NCI-H526 treated with DMSO at 0.1 percent for 48 hours (cell line): ENCODE data around the gene SORCS2.
"Not testable (repeated sequence)": the region's sequence is repeated elsewhere in the genome, so short reads cannot be mapped to it uniquely, and the experiment has no call there.

Experiments used
- DNase-seq: peaks from one replicate; lab custom pipeline; 2025; lab: John Stamatoyannopoulos, UW

The SORCS2 gene

DNA sequence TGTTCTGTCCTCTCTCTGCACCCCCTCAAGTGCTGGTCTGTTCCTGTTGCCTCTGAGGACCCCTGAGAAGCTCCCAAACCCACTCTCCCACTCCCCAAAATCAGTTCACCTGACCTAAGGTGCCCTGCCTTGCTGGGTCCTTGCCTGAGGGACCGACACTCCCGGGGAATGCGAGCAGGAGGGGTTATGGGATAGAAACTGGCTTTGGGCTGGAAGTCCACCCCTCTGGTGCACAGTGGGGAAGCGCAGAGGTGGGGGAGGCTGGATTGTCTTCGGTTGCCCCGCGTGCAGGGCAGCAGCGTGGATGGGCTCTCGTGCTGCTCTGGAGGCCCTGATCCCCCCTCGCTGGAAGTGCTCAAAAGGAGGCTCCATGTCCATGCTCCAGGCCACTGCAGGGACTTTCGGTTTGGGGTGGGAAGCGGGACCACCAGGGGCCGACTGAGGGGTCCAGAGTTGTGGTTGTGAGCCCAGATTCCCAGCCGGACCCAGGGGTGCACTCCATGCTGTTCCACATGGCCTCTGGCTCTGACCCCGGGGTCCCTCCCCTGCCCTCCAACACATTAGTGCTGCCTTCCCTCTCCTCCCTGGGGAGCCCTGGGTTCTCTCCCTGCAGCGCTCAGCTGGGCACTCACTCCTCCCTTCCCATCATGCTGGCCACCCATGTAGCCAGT lies 7.6 kb downstream of the SORCS2 start:
- no peak for DNase-seq

DNA sequence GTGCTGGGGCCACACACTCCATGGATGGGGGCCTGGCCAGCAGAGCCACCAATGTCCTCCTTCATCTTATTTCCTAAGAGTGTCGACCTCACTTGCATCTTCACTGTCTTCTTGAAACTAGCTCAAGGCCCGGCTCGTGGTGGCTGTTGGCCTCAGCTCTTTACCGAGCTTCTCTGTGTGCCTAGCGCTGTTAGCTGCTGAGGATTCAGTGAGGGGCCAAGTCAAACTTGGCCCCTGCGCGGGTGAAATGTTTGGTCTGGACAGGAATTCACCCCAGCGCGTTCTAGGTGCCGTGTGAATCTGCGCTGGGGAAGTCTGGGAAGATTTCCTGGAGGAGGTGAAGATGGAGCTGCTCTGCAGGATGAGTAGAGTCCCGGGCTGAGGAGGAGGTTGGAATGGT lies 8.5 kb downstream of the SORCS2 start:
- no peak for DNase-seq

DNA sequence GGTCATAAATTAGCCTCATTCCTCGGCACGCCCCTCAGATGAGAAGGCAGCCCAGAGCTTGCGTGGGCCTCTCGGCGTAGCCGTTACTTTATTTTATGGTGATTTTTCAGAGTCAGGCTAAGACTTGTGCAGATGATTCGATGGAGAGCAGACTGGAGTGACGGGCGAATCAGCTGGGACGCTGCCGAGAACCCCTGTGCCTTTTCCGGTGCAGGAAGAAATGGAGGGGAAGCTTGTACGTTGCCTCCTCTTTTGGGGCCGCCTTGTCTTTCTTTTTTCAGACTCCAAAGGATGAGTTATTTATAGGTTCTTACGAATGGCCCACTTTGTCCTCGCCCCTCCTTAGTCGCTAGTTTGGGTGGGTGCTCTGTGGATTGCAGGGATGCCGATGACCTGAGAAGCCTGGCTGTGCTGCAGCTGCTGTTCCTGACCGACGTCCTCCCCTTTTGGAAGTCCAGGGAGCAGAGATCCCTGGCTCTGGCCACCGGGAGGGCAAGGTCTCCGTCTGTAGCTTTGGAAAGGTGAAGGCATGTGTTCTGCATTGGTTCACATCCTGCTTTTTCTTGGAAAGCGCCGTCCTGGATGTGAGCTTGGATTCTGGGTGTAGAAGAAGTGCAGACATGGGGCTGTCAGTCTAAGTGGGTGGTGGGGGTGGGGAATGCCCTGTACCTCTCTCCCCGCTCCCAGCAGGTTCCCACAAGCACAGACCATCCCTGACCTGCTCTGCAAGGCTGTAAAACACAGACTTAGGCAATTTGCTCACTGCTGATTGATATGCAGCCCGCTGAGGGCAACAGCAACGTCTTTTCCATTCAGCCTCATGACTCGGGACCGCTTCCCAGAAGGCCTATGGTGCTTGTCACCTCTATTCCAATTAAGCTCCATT lies 9.3 kb downstream of the SORCS2 start:
- no peak for DNase-seq

DNA sequence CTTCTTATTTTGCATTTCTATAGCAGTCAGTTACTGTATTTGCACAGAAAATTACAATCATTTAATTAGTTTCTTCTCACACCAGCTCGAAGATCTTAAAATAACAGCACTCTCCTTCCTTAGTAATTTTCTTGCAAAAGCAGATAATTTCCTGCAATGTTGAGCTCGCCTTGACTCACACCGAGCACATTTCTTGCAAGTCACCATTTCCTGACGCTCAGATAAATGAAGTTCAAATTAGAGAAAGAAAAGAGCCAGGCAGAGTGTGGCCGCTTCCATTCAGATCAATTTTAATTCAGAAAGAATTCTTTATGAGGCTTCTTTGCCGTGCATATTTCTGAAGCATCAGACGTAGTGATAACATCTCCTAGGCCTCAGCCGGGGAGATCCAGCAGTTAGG lies 10.1 kb downstream of the SORCS2 start:
- no peak for DNase-seq

DNA sequence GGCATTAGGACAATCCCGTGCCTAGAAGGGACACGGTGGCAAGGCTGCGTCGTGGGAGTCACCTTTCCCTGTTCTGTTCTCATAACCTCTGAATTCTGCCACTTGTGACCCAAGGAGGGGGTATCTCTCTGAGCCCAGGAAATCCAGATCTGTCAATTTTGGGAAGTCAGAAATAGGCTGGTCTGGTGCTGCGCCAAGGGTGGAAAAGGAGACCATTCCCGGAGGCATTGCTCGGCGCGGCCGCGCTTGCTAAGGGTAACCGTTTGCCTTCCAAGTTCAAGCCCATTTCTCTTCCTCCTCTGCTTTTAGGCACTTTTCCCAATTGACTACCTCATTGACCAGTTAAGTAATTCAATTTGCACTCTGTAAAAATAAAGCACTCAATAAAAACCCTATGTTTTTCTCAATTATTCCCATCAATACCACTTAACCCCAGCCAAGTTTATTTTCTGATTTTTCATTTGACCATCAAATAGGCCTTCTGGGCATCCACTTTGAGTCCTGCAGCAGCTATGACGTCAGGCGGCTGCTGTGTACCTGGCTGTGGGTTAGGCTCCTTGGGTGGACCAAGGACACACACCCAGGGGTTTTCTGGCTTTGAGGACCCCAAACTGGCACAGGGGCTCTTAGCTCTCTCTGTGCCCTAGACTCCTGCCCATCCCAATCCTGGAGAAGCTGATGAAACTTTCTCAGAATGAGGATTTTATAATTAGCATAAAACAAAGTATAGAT lies 12.5 kb downstream of the SORCS2 start:
- DNase-seq: no peak

DNA sequence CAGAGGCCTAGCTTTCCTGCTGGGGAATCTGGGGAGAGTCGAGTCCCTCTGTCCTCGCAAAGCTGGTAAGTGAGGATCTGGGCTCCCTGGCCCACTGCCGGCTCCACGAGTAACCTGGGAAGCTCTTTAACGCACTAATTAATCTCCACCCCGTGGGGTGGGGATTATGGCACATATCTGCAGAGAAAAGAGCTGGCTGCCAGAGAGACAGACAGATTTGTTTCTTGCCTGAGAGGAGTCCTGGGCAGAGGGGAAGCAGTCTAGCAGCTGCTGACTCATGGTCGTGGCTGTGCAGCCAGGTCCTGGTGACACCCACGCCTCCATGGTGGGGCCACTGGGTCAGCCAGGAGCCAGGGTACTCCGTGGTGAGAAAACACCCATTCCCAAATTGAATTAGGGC lies 14.0 kb downstream of the SORCS2 start:
- no peak for DNase-seq

DNA sequence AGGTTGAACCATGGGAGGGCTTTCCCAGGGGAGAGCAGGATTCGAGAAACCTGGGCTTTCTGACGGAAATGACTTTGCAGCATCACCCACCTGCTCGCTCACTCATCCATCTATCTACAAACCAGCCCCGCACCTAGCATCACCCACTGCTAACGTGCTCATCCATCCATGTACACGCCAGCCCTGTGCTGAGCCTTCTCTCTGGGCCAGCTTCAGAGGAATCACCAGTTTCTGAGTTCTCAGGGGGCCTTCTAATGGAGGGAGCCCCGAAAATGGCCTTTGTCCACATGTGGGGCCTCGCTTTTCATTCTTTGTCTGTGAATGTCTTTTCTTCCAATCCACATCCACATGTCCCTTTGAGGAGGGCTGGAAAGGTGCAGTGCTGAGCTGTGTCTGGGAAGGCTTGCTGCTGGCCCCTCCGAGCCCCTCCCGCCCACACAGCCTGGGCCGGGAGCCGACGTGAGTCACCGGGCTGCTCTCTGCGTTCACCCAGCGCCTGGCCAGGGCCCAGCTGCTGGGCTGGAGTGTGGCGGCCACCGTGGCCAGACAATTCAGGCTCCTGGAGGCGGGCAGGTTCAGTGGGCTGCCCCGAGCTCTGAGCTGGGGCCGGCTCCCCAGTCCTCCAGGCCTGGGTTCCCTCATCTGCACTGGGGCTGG lies 14.7 kb downstream of the SORCS2 start:
- DNase-seq: no peak

DNA sequence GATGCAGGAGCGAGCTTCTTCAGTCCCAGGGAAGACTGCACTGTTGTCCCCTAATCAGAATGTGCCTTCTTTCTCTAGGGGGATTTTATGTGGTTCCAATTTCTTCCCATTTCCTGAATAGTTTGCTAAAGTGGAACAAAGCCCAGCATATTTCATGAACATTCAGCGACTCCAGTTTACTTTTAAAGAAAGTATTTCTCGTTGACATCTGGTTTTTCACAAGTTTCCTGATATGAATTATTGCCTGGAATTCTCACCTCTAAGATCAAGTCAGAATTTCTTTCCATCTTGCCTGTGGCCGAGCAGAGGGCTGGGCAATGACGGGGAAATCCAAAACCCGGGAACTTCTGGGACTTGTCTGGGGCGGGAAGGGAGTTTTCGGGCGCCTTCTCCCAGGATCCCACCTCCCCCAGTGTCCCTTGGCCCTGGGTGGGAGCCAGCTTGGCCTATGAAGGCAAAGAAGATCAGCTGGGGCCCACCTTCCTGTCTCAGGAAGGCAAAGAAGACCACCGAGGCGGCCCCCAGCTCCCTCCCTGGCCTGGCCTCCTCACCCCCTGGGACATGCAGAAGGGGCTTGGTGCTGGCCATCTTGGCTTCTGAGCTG lies 15.4 kb downstream of the SORCS2 start:
- no peak for DNase-seq

DNA sequence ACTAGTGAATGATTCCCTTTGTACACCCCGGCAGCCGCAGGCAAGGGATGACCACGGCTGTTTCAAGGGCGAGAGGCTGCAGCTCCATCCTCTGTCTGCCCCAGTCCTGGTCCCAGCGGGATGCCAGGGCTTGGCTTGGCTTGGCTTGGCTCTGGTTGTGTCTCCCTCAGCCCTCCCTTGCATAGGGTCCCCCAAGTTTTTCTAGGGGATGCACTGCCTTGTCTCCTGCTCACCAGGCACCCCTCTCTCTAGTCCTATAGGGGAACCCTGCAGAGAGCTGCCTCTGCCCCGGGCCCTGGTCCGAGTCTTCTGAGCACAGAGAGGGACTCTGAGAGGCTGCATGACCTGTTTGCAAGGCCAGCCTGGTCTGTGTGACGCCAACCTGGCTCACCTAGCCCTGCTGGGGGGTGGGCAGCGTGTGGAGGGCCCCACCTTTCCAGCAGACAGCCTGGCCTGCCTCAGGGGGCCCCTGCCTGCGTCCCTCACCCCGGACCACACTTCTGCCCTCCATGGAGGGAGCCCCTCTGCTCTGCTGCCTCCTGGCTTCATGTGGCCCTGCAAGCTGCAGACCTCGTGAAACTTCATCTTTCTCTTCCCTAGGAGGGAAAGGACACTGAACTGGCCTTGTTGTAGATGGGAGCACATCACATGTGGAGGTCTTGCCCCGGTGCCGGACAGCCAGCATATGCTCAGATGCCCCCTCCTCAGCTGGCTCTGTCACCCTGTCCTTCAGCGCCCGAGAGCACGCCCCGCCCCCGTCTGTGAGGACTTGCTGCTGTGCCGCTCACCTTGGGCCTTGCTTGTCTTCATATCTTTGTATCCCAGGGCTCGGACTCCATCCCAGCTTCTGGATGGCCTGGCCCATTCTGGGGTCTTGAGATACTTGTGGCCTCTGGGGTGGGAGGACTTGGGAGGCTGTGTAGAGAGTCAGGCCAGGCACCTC lies 16.4 kb downstream of the SORCS2 start:
- no peak for DNase-seq

DNA sequence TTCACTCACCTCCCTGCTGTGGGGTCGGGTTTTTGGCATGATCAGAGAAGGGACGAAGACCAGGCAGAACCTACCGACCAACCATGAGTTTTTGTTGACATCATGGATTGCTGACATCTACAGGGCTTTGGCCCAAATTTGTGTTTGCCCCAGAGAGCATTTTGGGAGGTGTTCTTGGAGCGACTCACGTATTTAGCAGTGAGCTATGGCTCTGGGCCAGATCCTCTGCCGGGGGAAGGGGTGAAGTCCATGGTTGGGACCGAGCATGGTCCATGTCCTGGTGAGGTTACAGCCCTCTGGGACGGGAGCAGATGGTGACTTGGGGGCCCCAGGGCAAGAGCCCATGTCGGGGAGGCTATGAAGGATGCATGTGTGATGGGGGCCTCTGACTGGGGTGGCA lies 17.4 kb downstream of the SORCS2 start:
- DNase-seq: no peak

DNA sequence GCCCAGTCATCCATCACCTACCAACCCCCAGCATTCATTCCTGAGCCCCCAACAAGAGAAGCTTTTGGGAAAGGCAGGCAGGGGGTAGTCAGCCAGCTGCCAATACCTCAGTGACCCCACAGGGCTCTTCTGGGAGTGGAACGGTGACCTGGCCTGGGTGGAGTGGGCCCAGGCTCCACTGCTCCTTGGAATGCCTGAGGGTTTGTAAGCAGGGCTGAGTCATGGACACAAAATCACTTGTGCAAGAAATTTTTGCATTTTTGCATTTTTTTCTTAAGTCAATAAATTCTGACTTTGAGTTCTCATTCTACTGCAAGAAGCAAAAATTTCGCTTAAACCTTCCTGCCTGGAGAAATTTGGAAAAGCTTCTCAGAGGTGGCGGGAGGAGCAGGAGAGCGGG lies 18.5 kb downstream of the SORCS2 start:
- no peak for DNase-seq

DNA sequence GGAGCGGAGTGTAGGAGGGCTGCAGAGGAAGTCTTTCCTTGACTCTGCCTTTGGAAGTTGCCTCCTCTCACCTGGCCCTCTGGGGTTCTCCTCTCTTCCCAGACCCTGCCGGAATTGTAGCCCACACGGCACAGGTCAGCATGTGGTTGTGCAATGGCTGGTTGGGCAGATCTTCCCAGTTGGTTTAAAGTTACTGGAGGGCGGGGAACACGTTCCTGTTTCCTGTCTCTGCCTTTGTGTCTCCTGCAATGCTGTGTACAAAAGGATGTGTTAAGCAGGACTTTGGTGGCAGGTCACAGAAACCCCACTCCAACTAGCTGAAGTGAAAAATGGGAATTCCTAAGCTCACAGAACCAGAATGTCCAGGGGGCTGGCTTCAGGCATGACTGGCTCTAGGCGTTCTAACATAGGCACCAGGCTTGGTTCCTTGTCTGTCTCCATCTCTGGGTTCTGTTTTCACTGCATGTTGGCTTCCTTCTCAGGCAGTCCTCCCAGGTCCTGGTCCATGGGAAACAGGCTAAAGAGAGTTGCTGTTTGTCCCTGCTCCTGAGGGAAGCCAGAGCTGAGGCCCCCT lies 19.9 kb downstream of the SORCS2 start:
- no peak for DNase-seq

DNA sequence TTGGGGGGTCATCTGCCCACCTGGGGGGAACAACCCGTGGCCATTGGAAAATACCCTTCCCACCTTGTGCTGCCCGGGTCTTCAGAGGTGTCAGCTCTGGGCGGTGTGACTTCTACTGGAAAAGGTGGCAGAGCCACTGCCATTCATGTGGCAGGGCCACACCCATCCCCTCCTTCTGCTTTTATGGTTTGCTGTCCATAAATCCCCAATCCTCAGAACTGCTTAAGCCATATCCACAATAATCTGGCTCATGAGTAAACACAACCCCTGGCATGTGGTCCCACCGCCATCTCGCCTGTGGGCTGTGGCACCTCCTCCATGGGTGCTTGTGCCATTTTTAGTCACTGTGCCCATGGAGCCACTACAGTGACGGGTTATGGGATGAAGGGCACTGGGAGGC lies 20.6 kb downstream of the SORCS2 start:
- DNase-seq: no peak

DNA sequence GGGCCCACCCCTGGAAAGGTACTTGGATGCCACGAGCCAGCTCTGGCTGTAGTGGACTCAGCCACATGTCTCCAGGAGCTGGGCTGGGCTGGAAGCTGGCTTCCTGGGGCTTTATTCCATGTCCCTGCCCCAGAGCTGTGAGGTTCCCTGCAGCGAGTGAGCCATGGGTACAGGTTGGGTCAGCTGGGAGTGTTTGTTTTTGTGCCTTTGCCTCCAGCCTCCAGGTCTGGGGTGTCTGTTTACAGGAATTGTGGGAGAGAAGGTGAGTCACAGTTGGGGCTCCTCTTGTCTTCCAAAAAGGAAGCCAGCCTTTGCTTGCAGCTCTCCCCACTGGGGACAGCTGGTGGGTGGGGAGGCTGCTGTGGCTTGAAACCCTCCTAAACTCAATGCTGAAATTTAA lies 21.5 kb downstream of the SORCS2 start:
- no peak for DNase-seq

DNA sequence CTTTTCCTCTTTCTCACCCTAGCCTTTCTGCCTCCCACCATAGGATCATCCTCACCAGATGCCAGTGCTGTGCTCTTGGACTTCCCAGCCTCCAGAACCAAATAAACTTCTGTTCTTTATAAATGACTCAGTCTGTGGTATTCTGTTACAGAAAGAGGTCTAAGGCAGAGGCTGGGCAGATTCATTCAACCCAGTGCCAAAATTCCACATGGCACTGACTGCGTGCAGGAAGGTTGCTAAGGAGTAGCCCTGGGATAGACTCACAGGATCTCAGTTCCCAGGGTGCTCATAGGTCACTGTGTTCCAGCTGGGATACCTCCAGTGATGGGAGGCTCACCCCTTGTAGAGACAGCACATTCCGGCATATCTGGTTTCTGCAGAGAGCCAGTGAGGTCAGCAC lies 22.0 kb downstream of the SORCS2 start:
- no peak for DNase-seq

DNA sequence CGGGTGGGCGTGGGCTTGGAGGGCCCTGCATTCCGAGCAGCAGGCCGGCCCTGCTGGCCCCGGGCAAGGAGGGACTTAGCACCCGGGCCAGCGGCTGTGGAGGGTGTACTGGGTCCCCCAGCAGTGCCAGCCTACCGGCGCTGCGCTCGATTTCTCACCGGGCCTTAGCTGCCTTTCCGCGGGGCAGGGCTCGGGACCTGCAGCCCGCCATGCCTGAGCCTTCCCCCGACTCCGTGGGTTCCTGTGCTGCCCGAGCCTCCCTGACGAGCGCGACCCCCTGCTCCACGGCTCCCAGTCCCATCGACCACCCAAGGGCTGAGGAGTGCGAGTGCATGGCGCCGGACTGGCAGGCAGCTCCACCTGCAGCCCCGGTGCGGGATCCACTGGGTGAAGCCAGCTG lies 22.8 kb downstream of the SORCS2 start:
- DNase-seq: not testable (repeated sequence)

DNA sequence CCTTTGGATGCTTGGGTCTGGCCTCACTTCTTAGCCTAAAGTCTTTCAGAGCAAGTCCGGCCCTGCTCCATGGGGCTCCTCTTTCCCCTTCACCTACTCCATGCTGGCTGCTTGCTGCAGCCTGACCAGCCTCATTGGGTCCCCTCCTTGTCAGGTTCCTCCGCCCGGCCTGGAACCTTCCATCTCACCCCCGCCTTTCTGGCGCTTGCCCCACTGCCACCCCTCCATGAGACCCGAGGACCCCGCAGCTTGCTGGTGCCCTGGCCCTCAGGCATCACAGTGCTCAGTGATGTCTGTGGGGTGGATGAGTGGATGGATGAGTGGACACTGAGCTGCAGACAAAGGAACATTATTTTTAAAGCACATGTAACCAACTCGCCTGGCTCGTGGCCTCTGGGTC lies 24.7 kb downstream of the SORCS2 start:
- no peak for DNase-seq

DNA sequence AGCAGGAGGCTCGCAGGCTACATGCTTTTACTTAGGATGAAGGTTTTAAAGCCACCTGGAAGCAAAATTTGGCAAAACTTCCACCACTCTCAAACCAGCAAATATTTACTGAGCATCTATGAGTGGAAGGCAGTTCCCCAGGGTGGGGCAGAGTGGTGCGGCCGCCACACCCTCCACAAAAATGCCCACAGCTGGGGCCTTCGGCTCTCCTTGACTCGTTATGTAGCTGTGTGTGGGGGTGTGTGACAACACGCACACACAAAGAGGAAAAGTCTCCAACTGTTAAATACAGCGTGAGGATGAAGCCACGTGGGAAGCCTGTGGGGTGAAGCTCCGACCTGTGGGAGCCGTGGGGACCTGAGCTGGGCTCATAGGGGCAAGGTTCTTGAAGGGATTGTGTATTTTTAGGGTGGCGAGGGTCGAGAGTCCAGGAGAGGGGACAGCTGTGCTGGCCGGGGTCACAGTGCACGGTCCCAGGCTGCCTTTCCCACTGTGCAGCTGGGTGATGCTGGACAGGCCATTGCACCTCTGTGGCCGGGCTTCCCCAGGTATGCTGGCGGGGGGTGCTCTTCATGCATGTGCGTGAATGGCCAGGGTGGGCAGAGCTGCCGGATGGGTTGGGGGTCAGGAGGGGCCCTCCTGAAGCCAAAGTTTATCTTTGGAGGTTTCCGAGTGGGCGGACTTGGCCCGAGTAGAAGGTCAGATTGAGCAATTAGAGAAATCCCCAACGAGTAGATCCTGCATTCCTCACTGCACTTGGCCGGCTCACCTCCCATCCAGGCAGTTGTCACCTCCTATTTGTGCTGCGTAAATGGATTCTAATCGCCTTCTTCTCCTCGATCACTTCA lies 25.4 kb downstream of the SORCS2 start:
- no peak for DNase-seq

DNA sequence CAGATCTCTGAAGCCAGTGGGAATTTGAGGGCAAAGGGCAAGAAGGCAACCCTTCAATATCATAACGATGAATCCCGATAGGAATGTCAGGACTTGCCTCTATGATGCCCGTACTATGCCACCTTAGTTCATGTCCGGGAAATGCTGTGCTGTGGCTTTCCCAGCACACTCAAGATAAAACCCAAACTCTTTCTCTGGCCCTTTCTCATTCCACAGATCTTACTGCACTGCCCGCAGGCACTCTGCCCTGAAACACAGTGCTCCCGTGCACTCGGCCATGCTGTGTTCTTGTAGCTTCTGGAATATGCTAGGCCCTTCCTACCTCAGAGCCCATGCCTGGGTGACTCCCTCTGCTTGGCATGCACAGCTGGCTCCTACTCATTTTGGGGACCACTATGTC lies 26.3 kb downstream of the SORCS2 start:
- no peak for DNase-seq

DNA sequence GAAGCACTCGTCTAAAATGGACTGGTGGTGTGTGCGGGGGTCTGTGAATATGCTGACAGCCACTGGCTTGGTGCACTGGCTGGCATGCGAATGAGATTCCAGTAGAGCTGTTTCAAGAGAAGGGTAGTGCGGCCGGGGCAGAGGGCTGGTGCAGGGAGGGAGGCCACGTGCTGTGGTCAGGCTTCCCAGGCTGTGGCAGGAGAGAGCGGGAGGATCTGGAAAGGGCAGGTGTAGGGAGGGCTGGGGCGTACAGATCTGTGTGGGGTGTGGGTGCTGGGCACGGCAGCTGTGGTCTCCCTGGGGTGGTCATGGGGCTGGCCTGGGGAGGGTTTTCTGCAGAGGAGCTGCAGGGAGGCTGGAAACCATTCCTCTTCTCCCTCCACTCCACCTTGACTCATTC lies 30.2 kb downstream of the SORCS2 start:
- DNase-seq: no peak
